Epithelial cell of esophagus (primary cell): Measurements from ENCODE around the gene NEURL3.

ENCODE experiments used
- DNase-seq: peaks from one replicate; pipeline ENCODE4 v3.0.0; 2010; ENCODE audit warnings: low read depth
- H3K4me3 ChIP-seq: 2 replicates; pipeline ENCODE4 v1.5.1; 2011; ENCODE audit warnings: mild to moderate bottlenecking, low read length, control low read depth
- TF ChIP-seq, protein P1 (sequence below): IDR thresholded peaks from 2 replicates; pipeline ENCODE4 v1.5.1; 2011; ENCODE audit warnings: low read depth, mild to moderate bottlenecking, low read length, control low read depth, inconsistent platforms; ENCODE audit not compliant: insufficient read depth; ENCODE audit errors: missing control alignments

Gene NEURL3

DNA sequence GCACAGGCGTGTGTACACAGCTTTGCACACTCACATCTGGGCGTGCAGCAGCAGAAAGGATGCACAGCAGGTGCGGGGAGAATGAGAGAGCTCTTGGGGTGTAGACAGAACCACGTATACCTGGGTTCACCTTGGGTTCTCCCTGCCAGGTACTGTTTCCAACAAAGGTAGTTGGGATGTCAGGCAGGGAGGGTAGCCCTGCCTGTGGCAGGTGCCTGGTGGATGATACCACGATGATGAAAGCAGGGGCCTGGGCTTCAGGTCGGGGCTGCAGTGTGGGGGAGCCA is 24.9 kb upstream of the NEURL3 start:
- TF ChIP-seq, protein P1, sequence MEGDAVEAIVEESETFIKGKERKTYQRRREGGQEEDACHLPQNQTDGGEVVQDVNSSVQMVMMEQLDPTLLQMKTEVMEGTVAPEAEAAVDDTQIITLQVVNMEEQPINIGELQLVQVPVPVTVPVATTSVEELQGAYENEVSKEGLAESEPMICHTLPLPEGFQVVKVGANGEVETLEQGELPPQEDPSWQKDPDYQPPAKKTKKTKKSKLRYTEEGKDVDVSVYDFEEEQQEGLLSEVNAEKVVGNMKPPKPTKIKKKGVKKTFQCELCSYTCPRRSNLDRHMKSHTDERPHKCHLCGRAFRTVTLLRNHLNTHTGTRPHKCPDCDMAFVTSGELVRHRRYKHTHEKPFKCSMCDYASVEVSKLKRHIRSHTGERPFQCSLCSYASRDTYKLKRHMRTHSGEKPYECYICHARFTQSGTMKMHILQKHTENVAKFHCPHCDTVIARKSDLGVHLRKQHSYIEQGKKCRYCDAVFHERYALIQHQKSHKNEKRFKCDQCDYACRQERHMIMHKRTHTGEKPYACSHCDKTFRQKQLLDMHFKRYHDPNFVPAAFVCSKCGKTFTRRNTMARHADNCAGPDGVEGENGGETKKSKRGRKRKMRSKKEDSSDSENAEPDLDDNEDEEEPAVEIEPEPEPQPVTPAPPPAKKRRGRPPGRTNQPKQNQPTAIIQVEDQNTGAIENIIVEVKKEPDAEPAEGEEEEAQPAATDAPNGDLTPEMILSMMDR, result no peak
- H3K4me3 ChIP-seq, result no peak overlapping the region
- no peak for DNase-seq

GRCh38 chr2:96529376-96530143 is 24.4 kb upstream of the NEURL3 start:
- no peak for DNase-seq
- no peak overlapping the region for H3K4me3 ChIP-seq
- TF ChIP-seq, protein P1, result no peak

GRCh38 chr2:96528700-96529375 is 23.7 kb upstream of the NEURL3 start:
- TF ChIP-seq, protein P1, result no peak
- H3K4me3 ChIP-seq, result no peak overlapping the region
- no peak for DNase-seq

- no peak for DNase-seq
- TF ChIP-seq, protein P1, result no peak
Measured at GRCh38 chr2:96528006-96528699, 23.0 kb upstream of the NEURL3 start.

GRCh38 chr2:96527286-96528005 is 22.3 kb upstream of the NEURL3 start:
- TF ChIP-seq, protein P1, result no peak
- H3K4me3 ChIP-seq, result peak overlapping the region; percentile 31
- no peak for DNase-seq

More at GRCh38 chr2:96528006-96528699, 23.0 kb upstream of the NEURL3 start:
- no peak overlapping the region for H3K4me3 ChIP-seq

DNA sequence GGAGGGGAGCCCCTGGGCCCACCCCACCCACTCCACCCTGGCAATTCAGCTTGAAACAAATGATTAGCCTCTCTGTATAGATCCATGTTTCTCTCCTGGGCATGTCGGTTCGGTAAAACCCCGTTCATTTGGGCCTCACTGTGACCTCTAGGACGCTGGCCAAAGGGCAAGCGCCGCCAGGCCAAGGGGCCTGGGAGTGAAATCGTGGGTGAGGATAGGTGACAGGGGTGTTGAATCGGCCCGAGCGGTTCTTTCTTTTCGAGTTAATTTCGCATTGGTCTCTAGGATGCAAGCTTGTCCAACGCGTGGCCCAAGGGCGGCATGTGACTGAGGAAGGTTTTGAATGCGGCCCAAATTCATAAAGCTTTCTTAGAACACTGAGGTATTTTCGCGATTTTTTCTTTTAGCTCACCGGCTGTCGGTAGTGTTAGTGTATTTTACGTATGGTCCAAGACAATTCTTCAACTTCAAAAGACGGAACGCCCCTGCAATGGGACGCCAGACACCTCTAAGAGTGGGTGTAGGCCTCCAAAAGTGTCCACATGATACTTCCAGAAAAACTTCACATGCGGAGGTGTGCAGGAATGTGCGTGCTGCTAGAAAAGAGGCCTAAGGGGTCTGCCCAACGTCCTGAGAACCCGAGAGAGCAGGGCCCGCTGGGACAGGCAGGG is 21.6 kb upstream of the NEURL3 start:
- H3K4me3 ChIP-seq, result peak overlapping the region; percentile 31
- DNase-seq, result no peak
- TF ChIP-seq, protein P1, result no peak
